ENCODE results near the gene RPRD1B. TPM values are rescaled to one million over a fixed set of nuclear protein-coding genes. Genes with fewer than 3 reads are reported as not detected.

The RPRD1B gene
- total RNA-seq, 1 experiment from 2014 or later: 112 TPM

GRCh38 chr20:38129248-38129865 lies 95.8 kb downstream of the RPRD1B start:
- peak overlapping the region; percentile 33 for H3K27ac Mint-ChIP-seq (ENCODE audit: unreplicated experiment)
- DNase-seq: peak in 1 of 2 experiments; percentile 43
- Histone ChIP-seq H3K36me3 (ENCODE audit: control insufficient read depth, insufficient read depth, low read length) (no peaks in the 10 kb centered on the region), H3K4me1 (peaks cover 33% of the 10 kb centered on the region), H3K27me3 (replicated peaks; ENCODE audit: control insufficient read depth, insufficient read depth, low read length) (no peaks in the 10 kb centered on the region), H3K4me3 (ENCODE audit: low read depth, low read length) (no peak overlapping the region), H3K9me3 (no peaks in the 10 kb centered on the region)
- ChIA-PET POLR2A (no interaction called here), CTCF (interaction anchor here (1.5 kb wide), 1 partner anchor 56 kb away, joined by 5 read pairs; no protein-coding TSS in a partner anchor)
- H3K36me3 Mint-ChIP-seq (ENCODE audit: insufficient read depth, unreplicated experiment): no peaks in the 10 kb centered on the region
- no peaks in the 10 kb centered on the region for H3K27me3 Mint-ChIP-seq (ENCODE audit: insufficient read depth, unreplicated experiment)
- no TSS peak for BruUV-seq (replicated peaks)
- H3K9me3 Mint-ChIP-seq (ENCODE audit: unreplicated experiment): no peaks in the 10 kb centered on the region
- TF ChIP-seq, protein P1, sequence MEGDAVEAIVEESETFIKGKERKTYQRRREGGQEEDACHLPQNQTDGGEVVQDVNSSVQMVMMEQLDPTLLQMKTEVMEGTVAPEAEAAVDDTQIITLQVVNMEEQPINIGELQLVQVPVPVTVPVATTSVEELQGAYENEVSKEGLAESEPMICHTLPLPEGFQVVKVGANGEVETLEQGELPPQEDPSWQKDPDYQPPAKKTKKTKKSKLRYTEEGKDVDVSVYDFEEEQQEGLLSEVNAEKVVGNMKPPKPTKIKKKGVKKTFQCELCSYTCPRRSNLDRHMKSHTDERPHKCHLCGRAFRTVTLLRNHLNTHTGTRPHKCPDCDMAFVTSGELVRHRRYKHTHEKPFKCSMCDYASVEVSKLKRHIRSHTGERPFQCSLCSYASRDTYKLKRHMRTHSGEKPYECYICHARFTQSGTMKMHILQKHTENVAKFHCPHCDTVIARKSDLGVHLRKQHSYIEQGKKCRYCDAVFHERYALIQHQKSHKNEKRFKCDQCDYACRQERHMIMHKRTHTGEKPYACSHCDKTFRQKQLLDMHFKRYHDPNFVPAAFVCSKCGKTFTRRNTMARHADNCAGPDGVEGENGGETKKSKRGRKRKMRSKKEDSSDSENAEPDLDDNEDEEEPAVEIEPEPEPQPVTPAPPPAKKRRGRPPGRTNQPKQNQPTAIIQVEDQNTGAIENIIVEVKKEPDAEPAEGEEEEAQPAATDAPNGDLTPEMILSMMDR (IDR thresholded peaks at IDR 0.05; ENCODE audit: insufficient read depth in 1 of 2, low read depth in 1 of 2, low read length in 1 of 2, severe bottlenecking in 1 of 2, unreplicated experiment in 1 of 2): no peak
- no peak overlapping the region for H3K4me3 Mint-ChIP-seq (ENCODE audit: unreplicated experiment)
- peaks cover 40% of the 10 kb centered on the region for H3K4me1 Mint-ChIP-seq (ENCODE audit: low read depth, unreplicated experiment)
- intact Hi-C loops (cut with micrococcal nuclease; ENCODE audit: unreplicated experiment): no loop called here

DNA sequence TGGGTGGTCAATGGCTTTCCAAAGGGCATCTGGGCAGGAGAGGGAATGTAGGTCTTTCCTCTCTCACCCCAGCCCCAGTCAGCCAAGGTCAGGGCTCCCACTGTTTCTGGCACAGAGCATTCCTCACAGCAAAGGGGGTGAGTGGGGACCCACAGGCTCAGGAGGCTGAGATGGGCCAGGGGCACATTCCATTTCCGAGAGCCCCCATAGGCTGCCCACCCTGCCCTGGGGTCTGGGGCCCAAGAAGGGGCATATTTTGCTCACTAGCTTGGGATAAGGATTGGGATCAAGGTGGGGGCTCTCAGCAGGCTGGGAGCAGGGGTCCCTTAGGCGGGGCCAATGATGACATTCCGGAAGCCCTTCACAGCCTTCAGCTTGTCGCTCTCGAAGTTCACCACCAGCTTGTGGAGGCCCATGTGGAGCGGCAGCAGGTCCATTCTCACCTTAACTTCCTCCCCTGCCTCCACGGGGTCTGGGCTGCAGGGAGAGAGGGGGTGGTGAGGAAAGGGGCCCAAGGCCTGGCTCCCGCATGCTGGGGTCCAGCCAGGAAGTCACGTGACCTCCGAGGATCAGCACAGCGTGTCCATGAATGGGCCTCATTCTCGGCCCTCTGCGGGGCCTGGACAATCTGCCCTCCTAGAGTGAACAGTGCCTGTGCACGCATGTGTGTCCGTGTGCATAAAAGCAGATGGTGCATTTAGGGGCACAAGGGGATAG lies 96.5 kb downstream of the RPRD1B start:
- ChIA-PET POLR2A (no interaction called here), CTCF (interaction anchor here (1.5 kb wide), 1 partner anchor 57 kb away, joined by 5 read pairs; no protein-coding TSS in a partner anchor)
- no peaks in the 10 kb centered on the region for H3K27me3 Mint-ChIP-seq (ENCODE audit: insufficient read depth, unreplicated experiment)
- Histone ChIP-seq H3K4me3 (ENCODE audit: low read depth, low read length) (no peak overlapping the region), H3K27me3 (replicated peaks; ENCODE audit: control insufficient read depth, insufficient read depth, low read length) (no peaks in the 10 kb centered on the region), H3K9me3 (no peaks in the 10 kb centered on the region), H3K36me3 (ENCODE audit: control insufficient read depth, insufficient read depth, low read length) (no peaks in the 10 kb centered on the region), H3K4me1 (peaks cover 38% of the 10 kb centered on the region)
- no peaks in the 10 kb centered on the region for H3K36me3 Mint-ChIP-seq (ENCODE audit: insufficient read depth, unreplicated experiment)
- peaks cover 46% of the 10 kb centered on the region for H3K4me1 Mint-ChIP-seq (ENCODE audit: low read depth, unreplicated experiment)
- intact Hi-C loops (cut with micrococcal nuclease; ENCODE audit: unreplicated experiment): loop anchor here (2.0 kb wide), 1 partner anchor 19 kb away; no protein-coding TSS in a partner anchor
- BruUV-seq (replicated peaks): no TSS peak
- H3K4me3 Mint-ChIP-seq (ENCODE audit: unreplicated experiment): no peak overlapping the region
- no peaks in the 10 kb centered on the region for H3K9me3 Mint-ChIP-seq (ENCODE audit: unreplicated experiment)
- TF ChIP-seq, protein P1 (IDR thresholded peaks at IDR 0.05; ENCODE audit: insufficient read depth in 1 of 2, low read depth in 1 of 2, low read length in 1 of 2, severe bottlenecking in 1 of 2, unreplicated experiment in 1 of 2): no peak
- H3K27ac Mint-ChIP-seq (ENCODE audit: unreplicated experiment): peak overlapping the region; percentile 33
- peak in 1 of 2 experiments; percentile 39 for DNase-seq

- no peaks in the 10 kb centered on the region for H3K36me3 ChIP-seq (ENCODE audit: control insufficient read depth, insufficient read depth, low read length)
- CTCF ChIA-PET: interaction anchor here (0.7 to 1.6 kb wide), 9 partner anchors 8 to 90 kb away, joined by 3 to 7 read pairs (median 5); no protein-coding TSS in a partner anchor
- peak in 1 of 2 experiments; percentile 42 for DNase-seq
- Mint-ChIP-seq H3K36me3 (ENCODE audit: insufficient read depth, unreplicated experiment) (no peaks in the 10 kb centered on the region), H3K9me3 (ENCODE audit: unreplicated experiment) (no peaks in the 10 kb centered on the region), H3K27me3 (ENCODE audit: insufficient read depth, unreplicated experiment) (no peaks in the 10 kb centered on the region), H3K27ac (ENCODE audit: unreplicated experiment) (peak overlapping the region; percentile 23), H3K4me1 (ENCODE audit: low read depth, unreplicated experiment) (peaks cover 52% of the 10 kb centered on the region), H3K4me3 (ENCODE audit: unreplicated experiment) (no peak overlapping the region)
- H3K4me1 ChIP-seq: peaks cover 43% of the 10 kb centered on the region
- BruUV-seq (replicated peaks): no TSS peak
- no peaks in the 10 kb centered on the region for H3K9me3 ChIP-seq
- H3K27me3 ChIP-seq (replicated peaks; ENCODE audit: control insufficient read depth, insufficient read depth, low read length): no peaks in the 10 kb centered on the region
- intact Hi-C loops (cut with micrococcal nuclease; ENCODE audit: unreplicated experiment): loop anchor here (2.0 kb wide), 1 partner anchor 20 kb away; no protein-coding TSS in a partner anchor
- H3K4me3 ChIP-seq (ENCODE audit: low read depth, low read length): no peak overlapping the region
- POLR2A ChIA-PET: interaction anchor here (0.6 kb wide), 1 partner anchor 19 kb away, joined by 6 read pairs; no protein-coding TSS in a partner anchor
- TF ChIP-seq, protein P1 (IDR thresholded peaks at IDR 0.05; ENCODE audit: insufficient read depth in 1 of 2, low read depth in 1 of 2, low read length in 1 of 2, severe bottlenecking in 1 of 2, unreplicated experiment in 1 of 2): no peak
These were observed 97.4 kb downstream of the RPRD1B start for GRCh38 chr20:38130687-38131587.
